Dendritic cell treated with granulocyte-macrophage colony-stimulating factor and Interleukin-4, amounts not matched to agents 40 ng/mL and 50 ng/mL, for 4 days (primary cell): ENCODE data around the gene ARHGAP19.

Experiments
- H3K27ac Mint-ChIP-seq: one replicate; pipeline ENCODE4 v1.8.0; 2022; ENCODE audit warnings: mild to moderate bottlenecking, mixed read lengths
- H3K27me3 Mint-ChIP-seq: one replicate; pipeline ENCODE4 v1.8.0; 2022; ENCODE audit warnings: mild to moderate bottlenecking, mixed read lengths
- H3K36me3 Mint-ChIP-seq: one replicate; pipeline ENCODE4 v1.8.0; 2022; ENCODE audit warnings: low read depth, mixed read lengths
- H3K4me1 Mint-ChIP-seq: one replicate; pipeline ENCODE4 v1.8.0; 2022; ENCODE audit warnings: low read depth, mixed read lengths
- H3K4me3 Mint-ChIP-seq: one replicate; pipeline ENCODE4 v1.8.0; 2022; ENCODE audit warnings: mild to moderate bottlenecking, moderate library complexity, mixed read lengths
- H3K9me3 Mint-ChIP-seq: one replicate; pipeline ENCODE4 v1.8.0; 2022; ENCODE audit warnings: mixed read lengths
- intact Hi-C: fragments of 100-400 bp; cut with micrococcal nuclease; formaldehyde crosslinking; loops from one replicate; pipeline ENCODE4 v1.15.0; 2022

ARHGAP19 gene

DNA sequence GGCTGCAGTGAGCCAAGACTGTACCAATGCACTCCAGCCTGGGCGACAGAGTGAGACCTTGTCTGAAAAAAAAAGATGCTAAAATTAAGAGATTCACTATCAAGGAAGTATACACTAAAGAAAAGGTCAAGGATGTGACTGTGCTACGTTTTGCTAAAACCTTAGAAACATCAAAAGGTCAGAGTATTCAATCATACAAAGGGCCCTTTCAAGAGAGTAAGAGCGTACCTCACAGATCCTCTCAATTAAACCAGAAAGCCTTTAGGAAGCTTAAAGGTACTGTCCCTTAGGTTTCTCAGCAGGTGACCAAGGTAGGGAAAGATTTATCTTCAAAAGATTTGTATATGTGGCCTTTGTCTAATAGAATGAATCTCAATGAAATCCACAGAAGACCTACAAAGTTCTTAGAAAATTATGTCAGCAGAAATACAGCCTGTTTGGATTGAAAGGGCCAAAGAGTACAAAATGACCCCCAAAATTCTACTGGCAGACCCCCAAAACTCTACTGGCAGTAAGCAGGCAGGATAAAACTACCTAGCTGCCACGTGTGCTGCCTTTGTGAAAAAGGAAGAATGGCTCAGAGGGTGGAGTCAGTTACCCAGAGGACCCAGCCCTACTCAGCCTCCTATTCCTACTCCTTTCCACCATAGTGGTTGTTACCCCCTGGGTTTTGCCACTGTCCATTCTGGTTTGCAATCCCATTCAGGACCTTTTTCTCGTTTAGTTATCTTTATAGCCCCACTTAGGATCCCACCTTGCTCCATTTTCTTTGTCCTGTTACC lies 36.7 kb downstream of the ARHGAP19 start:
- peaks cover 8% of the 10 kb centered on the region for H3K4me1 Mint-ChIP-seq
- no peak overlapping the region for H3K4me3 Mint-ChIP-seq
- no peaks in the 10 kb centered on the region for H3K27me3 Mint-ChIP-seq
- no peaks in the 10 kb centered on the region for H3K9me3 Mint-ChIP-seq
- intact Hi-C loops = no loop called here
- H3K27ac Mint-ChIP-seq = no peak overlapping the region
- H3K36me3 Mint-ChIP-seq = peaks cover 73% of the 10 kb centered on the region

DNA sequence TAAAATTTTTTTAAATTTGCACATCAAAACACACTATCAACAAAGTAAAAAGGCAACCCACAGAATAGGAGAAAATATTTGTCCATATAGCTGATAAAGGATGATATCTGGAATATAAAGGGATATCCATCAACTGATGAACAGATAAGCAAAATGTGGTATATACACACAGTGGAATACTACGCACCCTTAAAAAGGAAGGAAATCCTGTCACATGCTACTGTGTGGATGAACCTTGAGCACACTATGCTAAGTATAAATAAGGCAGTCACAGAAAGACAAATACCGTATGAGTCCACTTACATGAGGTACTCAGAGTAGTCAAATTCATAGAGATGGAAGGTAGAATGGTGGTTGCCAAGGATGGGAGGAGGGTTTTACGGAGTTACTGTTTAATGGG lies 37.7 kb downstream of the ARHGAP19 start:
- intact Hi-C loops = no loop called here
- Mint-ChIP-seq H3K27ac (no peak overlapping the region), H3K4me3 (no peak overlapping the region)

GRCh38 chr10:97250952-97251351 lies 41.5 kb downstream of the ARHGAP19 start:
- no peak overlapping the region for H3K4me3 Mint-ChIP-seq
- H3K9me3 Mint-ChIP-seq = no peaks in the 10 kb centered on the region
- no peaks in the 10 kb centered on the region for H3K27me3 Mint-ChIP-seq
- peaks cover 2% of the 10 kb centered on the region for H3K4me1 Mint-ChIP-seq
- H3K27ac Mint-ChIP-seq = no peak overlapping the region
- intact Hi-C loops = no loop called here
- H3K36me3 Mint-ChIP-seq = peaks cover 75% of the 10 kb centered on the region

More for the DNA sequence above, 37.7 kb downstream of the ARHGAP19 start:
- H3K27me3 Mint-ChIP-seq = no peaks in the 10 kb centered on the region
- H3K36me3 Mint-ChIP-seq = peaks cover 79% of the 10 kb centered on the region
- H3K4me1 Mint-ChIP-seq = peaks cover 8% of the 10 kb centered on the region
- no peaks in the 10 kb centered on the region for H3K9me3 Mint-ChIP-seq

GRCh38 chr10:97243836-97244235 lies 48.6 kb downstream of the ARHGAP19 start:
- H3K36me3 Mint-ChIP-seq = peaks cover 79% of the 10 kb centered on the region
- no peaks in the 10 kb centered on the region for H3K27me3 Mint-ChIP-seq
- H3K4me1 Mint-ChIP-seq = no peaks in the 10 kb centered on the region
- no peak overlapping the region for H3K4me3 Mint-ChIP-seq
- intact Hi-C loops = no loop called here
- no peaks in the 10 kb centered on the region for H3K9me3 Mint-ChIP-seq
- H3K27ac Mint-ChIP-seq = no peak overlapping the region

- no peaks in the 10 kb centered on the region for H3K9me3 Mint-ChIP-seq
- H3K27me3 Mint-ChIP-seq = no peaks in the 10 kb centered on the region
- H3K36me3 Mint-ChIP-seq = peaks cover 55% of the 10 kb centered on the region
- H3K4me1 Mint-ChIP-seq = no peaks in the 10 kb centered on the region
- no peak overlapping the region for H3K4me3 Mint-ChIP-seq
- no peak overlapping the region for H3K27ac Mint-ChIP-seq
- intact Hi-C loops = no loop called here
These were observed 53.6 kb downstream of the ARHGAP19 start for GRCh38 chr10:97238855-97239254.

DNA sequence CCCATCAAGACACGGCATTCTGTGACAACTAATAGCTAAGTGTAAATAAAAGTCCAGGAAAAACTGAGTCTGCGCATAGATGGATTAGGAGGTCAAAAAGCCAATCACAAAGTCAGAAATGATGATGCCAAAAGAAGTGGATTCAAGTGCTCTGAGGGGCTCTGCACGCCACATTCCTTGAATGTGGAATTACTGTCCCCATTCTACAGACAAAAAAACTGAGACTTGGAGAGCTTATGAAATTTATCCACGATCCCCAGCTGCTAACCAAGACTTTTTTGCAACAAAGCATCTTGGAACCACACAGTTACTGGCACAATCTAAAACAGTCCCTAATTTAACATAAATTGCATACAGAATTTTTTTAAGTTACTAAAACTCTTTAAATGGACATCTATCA lies 57.1 kb downstream of the ARHGAP19 start:
- Mint-ChIP-seq H3K27ac (no peak overlapping the region), H3K4me3 (no peak overlapping the region), H3K27me3 (no peaks in the 10 kb centered on the region), H3K9me3 (no peaks in the 10 kb centered on the region), H3K4me1 (no peaks in the 10 kb centered on the region), H3K36me3 (peaks cover 51% of the 10 kb centered on the region)
- intact Hi-C loops = loop anchor here (2.0 kb wide), 1 partner anchor 163 kb away; no protein-coding TSS in a partner anchor

DNA sequence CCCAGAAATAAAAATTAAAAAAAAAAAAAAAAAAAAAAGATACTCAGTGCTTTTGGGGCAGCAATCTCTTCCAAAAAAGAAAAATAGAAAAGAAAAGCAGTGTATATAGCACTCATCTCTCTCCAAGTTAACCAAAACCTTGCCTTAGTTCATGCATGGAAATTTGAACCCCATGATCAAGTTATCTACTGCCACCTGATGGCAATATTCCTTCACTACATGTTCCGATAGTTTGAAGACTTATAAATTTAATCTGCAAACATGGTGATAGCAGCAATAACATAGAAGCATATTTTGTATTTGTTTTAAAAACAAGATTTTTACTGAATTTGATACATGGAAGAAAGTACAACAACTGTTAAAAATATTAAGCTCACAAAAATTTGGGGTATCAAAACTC lies 58.0 kb downstream of the ARHGAP19 start:
- peaks cover 48% of the 10 kb centered on the region for H3K36me3 Mint-ChIP-seq

GRCh38 chr10:97230146-97230545 lies 62.3 kb downstream of the ARHGAP19 start:
- Mint-ChIP-seq H3K9me3 (no peaks in the 10 kb centered on the region), H3K27ac (no peak overlapping the region), H3K36me3 (peaks cover 65% of the 10 kb centered on the region), H3K27me3 (no peaks in the 10 kb centered on the region), H3K4me3 (no peak overlapping the region), H3K4me1 (peaks cover 23% of the 10 kb centered on the region)
- intact Hi-C loops = no loop called here

More for the DNA sequence above, 58.0 kb downstream of the ARHGAP19 start:
- intact Hi-C loops = loop anchor here (2.0 kb wide), 1 partner anchor 162 kb away; no protein-coding TSS in a partner anchor
- Mint-ChIP-seq H3K4me3 (no peak overlapping the region), H3K4me1 (peaks cover 8% of the 10 kb centered on the region), H3K9me3 (no peaks in the 10 kb centered on the region), H3K27me3 (no peaks in the 10 kb centered on the region), H3K27ac (no peak overlapping the region)

DNA sequence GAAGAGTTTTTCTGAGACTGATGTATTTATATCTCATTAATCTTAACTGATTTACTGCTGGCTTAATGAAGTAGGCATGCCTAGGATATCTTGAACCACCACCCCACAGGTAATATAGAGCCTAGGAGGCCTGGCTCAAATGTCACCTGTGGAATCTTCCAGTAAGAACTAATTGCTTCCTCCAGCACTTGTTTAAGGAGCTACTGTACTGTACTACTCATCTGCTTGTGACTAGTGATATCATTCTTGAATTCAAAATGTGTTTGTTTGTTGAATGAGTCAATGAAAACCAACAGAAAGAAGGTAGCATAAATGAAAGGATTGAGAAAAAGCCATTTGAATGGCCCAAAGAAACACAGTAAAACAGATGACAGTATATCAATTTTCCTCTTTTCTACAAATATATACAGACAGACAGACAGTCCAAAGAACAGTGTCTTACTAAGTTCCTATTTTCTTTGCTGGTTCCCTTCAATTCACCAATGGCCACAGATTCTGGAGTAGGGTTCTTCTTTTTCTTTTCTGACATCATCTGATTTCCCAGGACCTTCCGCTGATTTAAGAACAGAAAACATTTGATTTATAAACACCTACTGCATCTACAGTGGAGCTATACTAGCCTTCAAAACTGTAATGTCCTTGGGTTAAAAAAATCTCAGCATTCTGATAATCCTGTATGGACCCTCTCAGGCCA lies 63.0 kb downstream of the ARHGAP19 start:
- Mint-ChIP-seq H3K4me3 (no peak overlapping the region), H3K9me3 (no peaks in the 10 kb centered on the region), H3K27me3 (no peaks in the 10 kb centered on the region), H3K4me1 (peaks cover 29% of the 10 kb centered on the region), H3K27ac (no peak overlapping the region), H3K36me3 (peaks cover 61% of the 10 kb centered on the region)
- intact Hi-C loops = no loop called here

DNA sequence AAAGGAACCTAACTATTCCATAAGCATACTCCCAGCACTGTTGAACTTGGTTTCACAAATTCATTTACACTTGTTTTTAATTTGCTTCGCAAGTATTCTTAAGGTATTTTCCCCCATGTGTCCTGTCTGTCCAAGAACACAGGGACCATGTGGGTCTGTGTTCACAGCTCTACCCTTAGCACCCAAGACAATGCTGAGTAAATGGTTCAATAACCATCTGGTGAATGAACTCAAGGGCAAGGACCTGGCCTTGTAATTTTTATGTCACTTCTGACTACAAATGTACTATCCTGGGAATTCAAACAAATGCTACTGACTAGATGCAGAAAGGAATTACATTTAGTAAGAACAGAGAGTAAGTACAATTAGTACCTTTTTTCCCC lies 63.7 kb downstream of the ARHGAP19 start:
- no peak overlapping the region for H3K4me3 Mint-ChIP-seq
- H3K36me3 Mint-ChIP-seq = peaks cover 63% of the 10 kb centered on the region
- no peak overlapping the region for H3K27ac Mint-ChIP-seq
- peaks cover 36% of the 10 kb centered on the region for H3K4me1 Mint-ChIP-seq
- no peaks in the 10 kb centered on the region for H3K9me3 Mint-ChIP-seq
- intact Hi-C loops = no loop called here
- H3K27me3 Mint-ChIP-seq = no peaks in the 10 kb centered on the region

GRCh38 chr10:97228130-97228774 lies 64.2 kb downstream of the ARHGAP19 start:
- H3K27me3 Mint-ChIP-seq = no peaks in the 10 kb centered on the region
- H3K27ac Mint-ChIP-seq = no peak overlapping the region
- intact Hi-C loops = no loop called here
- H3K4me1 Mint-ChIP-seq = peaks cover 37% of the 10 kb centered on the region
- H3K36me3 Mint-ChIP-seq = peaks cover 61% of the 10 kb centered on the region
- no peaks in the 10 kb centered on the region for H3K9me3 Mint-ChIP-seq
- no peak overlapping the region for H3K4me3 Mint-ChIP-seq

GRCh38 chr10:97226398-97226797 lies 66.0 kb downstream of the ARHGAP19 start:
- intact Hi-C loops = no loop called here
- Mint-ChIP-seq H3K4me3 (no peak overlapping the region), H3K9me3 (no peaks in the 10 kb centered on the region), H3K27me3 (no peaks in the 10 kb centered on the region), H3K36me3 (peaks cover 59% of the 10 kb centered on the region), H3K4me1 (peaks cover 37% of the 10 kb centered on the region), H3K27ac (no peak overlapping the region)

GRCh38 chr10:97224483-97225435 lies 67.7 kb downstream of the ARHGAP19 start:
- intact Hi-C loops = no loop called here
- peaks cover 68% of the 10 kb centered on the region for H3K36me3 Mint-ChIP-seq
- H3K27me3 Mint-ChIP-seq = no peaks in the 10 kb centered on the region
- no peak overlapping the region for H3K4me3 Mint-ChIP-seq
- H3K27ac Mint-ChIP-seq = peak overlapping the region; percentile 28
- H3K4me1 Mint-ChIP-seq = peaks cover 42% of the 10 kb centered on the region
- H3K9me3 Mint-ChIP-seq = no peaks in the 10 kb centered on the region
